ENCODE data around the gene XCL1. TPM values are rescaled to one million over a fixed set of nuclear protein-coding genes. Genes with fewer than 3 reads are reported as not detected.
A peak's percentile ranks its signal among the peaks of the same experiment; 100 is the strongest.

The XCL1 gene
- total RNA-seq, 1 donor = not detected

DNA sequence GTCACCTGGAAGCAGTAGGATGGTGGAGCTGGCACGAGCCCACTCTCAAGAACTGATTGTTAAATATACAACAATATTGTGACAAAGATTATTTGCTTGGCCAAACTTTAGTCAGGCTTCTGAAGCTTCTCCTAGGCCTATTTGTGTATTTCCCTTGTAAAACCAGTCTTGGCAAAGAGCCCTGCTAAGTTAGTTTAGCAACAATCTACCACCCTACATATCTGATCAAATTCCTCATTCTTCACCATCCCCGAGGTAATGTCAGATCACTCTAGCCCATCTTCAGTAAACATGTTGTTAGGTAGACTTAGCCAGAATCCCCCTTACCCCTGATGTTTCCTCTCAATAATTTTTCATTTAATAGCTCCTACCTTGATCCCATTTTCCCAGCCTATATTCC is 39.6 kb downstream of the XCL1 start:
- no peak overlapping the region for H3K4me3 ChIP-seq (ENCODE audit: low read depth, low read length)
- TF ChIP-seq, protein P1, sequence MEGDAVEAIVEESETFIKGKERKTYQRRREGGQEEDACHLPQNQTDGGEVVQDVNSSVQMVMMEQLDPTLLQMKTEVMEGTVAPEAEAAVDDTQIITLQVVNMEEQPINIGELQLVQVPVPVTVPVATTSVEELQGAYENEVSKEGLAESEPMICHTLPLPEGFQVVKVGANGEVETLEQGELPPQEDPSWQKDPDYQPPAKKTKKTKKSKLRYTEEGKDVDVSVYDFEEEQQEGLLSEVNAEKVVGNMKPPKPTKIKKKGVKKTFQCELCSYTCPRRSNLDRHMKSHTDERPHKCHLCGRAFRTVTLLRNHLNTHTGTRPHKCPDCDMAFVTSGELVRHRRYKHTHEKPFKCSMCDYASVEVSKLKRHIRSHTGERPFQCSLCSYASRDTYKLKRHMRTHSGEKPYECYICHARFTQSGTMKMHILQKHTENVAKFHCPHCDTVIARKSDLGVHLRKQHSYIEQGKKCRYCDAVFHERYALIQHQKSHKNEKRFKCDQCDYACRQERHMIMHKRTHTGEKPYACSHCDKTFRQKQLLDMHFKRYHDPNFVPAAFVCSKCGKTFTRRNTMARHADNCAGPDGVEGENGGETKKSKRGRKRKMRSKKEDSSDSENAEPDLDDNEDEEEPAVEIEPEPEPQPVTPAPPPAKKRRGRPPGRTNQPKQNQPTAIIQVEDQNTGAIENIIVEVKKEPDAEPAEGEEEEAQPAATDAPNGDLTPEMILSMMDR (IDR thresholded peaks at IDR 0.05; ENCODE audit: insufficient read depth, low read length) = no peak
- no peak for DNase-seq (ENCODE audit: low read depth)

DNA sequence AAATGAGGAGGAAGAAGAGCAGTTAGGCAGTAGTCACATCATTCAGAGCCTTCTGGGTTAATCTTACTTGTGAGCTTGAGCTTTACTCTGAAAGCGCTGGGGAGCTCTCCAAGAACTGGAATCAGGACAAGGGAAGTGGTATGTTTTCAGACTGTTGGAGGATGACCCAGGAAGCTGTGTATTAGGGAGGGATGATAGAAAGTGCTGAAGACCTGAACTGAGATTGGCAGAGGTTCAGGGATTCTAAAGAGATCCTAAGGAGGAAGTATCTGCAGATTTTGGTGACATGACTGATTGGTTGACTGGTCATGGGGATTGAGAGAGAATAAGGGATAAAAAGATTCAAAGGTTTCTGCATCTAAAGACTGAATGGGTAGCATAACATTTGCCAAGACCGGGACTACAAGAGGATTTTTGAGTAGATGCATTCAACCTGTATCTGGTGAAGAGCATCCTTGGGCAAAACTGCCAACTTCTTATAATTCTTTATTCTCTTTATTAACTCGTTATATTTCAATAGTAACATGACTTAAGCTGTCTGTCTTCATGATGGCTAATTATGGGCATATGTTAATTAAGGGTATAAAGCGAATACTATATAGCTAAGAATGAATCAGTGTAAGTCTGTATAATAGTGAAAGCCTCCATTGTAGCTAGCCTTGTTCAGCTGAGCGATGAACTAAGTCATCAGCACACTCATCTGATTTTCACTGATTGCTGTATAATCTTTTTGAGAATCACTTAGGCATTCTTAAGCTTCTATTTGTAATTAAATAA is 41.8 kb downstream of the XCL1 start:
- no peak overlapping the region for H3K4me3 ChIP-seq (ENCODE audit: low read depth, low read length)
- no peak for DNase-seq (ENCODE audit: low read depth)
- TF ChIP-seq, protein P1 (IDR thresholded peaks at IDR 0.05; ENCODE audit: insufficient read depth, low read length) = no peak

DNA sequence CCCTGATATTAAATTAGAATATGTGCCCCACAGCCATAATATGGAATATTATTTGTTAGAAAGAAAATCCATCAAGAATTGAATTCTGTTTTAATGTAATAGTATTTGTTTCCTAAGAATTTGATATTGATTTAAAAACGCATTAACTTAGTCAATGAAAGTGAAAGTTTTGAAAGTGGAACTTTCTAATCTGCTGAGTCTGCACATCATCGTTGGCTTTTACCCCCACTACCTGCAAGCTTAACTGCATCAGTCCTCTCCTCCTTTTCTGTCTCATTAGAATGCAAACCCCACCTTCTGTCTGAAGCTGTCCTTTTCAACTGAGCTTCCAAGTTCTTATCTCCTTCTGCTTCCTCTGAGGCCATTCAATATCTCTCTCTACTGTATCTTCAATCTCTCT is 42.5 kb downstream of the XCL1 start:
- TF ChIP-seq, protein P1 (IDR thresholded peaks at IDR 0.05; ENCODE audit: insufficient read depth, low read length) = no peak
- no peak overlapping the region for H3K4me3 ChIP-seq (ENCODE audit: low read depth, low read length)
- no peak for DNase-seq (ENCODE audit: low read depth)

DNA sequence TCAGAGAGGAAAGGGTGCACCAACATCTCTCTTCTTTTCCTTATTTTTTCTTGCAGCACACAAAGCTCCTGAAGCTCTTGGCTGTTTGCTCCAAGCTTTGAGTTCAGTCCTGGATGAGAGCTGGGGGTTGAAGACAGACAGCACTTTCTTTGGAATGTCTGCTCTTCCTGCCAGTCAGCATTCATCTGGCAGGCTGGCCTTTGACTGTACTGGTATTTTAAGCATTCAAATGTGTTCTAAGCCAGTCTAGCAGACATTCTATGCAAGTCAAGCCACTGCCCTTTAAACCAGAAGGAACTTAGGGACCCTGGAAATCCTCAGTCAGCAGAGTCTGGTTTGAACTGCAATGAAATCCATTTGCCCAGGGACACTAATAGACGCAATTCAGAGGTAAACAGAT is 45.0 kb downstream of the XCL1 start:
- DNase-seq (ENCODE audit: low read depth) = peak; percentile 17
- H3K4me3 ChIP-seq (ENCODE audit: low read depth, low read length) = no peak overlapping the region
- TF ChIP-seq, protein P1 (IDR thresholded peaks at IDR 0.05; ENCODE audit: insufficient read depth, low read length) = no peak

DNA sequence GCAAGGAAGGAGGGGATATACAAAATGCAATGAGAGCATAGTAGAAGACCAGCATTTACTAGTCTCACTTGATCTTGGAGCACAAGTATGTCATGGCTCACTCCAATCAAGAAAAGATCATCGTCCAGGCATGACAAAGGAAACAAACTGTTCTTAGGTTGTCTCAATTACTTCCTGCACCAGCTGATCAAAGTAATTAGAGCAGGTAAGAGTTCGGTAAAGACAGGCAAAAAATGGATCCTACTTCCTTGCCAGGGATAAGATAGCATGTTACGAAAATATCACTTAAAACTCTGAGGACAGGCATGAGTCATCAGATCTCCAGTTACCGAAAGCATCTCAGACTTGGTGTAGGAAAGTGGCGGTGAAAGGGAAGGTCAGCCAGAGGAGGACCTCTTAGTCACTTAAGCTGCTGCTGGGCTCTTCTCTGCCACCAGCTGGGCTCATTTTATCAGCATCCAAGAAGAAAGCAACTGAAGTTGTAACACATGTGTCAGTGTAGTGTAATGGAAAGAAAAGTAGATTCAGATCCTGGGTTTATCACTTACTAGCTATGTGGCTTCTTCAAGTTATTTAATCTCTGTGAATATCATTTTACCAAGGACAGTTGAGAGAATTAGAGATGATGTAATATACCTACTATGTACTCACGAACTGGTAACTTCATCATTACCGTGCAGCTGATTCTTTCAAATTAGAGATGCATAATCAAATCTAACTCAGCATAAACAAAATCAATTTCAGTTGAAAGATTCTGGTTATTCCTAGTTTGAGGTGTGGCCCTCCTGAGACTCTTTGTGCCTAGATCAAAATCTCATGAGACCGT is 46.8 kb downstream of the XCL1 start:
- no peak overlapping the region for H3K4me3 ChIP-seq (ENCODE audit: low read depth, low read length)
- DNase-seq (ENCODE audit: low read depth) = peak; percentile 55
- TF ChIP-seq, protein P1 (IDR thresholded peaks at IDR 0.05; ENCODE audit: insufficient read depth, low read length) = no peak

DNA sequence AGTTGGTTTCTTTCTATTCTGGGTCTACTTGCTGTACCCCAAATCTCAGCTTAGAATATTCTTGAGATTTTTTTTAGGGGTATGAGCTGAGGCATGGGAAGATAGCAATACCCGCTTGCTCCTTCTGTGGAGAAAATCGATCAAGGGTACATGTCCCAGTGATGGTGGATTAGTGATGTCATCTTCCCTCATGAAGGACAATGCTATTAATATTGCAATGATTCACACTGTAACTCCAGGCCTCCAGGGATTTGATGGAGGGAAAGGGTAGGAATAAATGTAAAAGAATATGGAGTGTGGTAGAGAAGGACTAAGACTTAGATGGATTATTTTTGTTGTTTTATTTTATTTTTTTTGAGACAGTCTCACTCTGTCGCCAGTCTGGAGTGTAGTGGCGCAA is 47.4 kb downstream of the XCL1 start:
- DNase-seq (ENCODE audit: low read depth) = no peak
- TF ChIP-seq, protein P1 (IDR thresholded peaks at IDR 0.05; ENCODE audit: insufficient read depth, low read length) = no peak
- no peak overlapping the region for H3K4me3 ChIP-seq (ENCODE audit: low read depth, low read length)

All from fibroblast of the aortic adventitia (primary cell).